CD4-positive, alpha-beta memory T cell (primary cell): ENCODE results near the gene GCN1. TPM values are rescaled to one million over a fixed set of nuclear protein-coding genes. Genes with fewer than 3 reads are reported as not detected.
"Not testable (repeated sequence)": the region's sequence is repeated elsewhere in the genome, so short reads cannot be mapped to it uniquely, and the experiment has no call there.

Experiments used
- CTCF ChIA-PET: fragments of 350-600 bp; sonication (Branson Sonifier 250); formaldehyde crosslinking; loops from one replicate; lab custom pipeline; 2021; ENCODE audit warnings: inconsistent platforms; ENCODE audit not compliant: partially characterized antibody; lab: Charles Lee
- POLR2A ChIA-PET: fragments of 350-600 bp; sonication (Branson Sonifier 250); formaldehyde crosslinking; loops from one replicate; lab custom pipeline; 2021; ENCODE audit not compliant: partially characterized antibody; lab: Charles Lee
- DNase-seq, 5 donors: peaks; one replicate each; pipeline versions ENCODE4 v3.0.0 to v3.0.0-alpha.2; 2020 to 2022; ENCODE audit warnings: mixed read lengths in 1 of 5
- H3K27ac ChIP-seq: one replicate; pipeline ENCODE4 v1.7.0; 2013; ENCODE audit warnings: low read depth, low read length
- H3K27me3 ChIP-seq: 2 replicates; pipeline ENCODE4 v1.7.0; 2013; ENCODE audit warnings: mild to moderate bottlenecking, low read length, moderate library complexity; ENCODE audit not compliant: insufficient read depth
- H3K36me3 ChIP-seq: 2 replicates; pipeline ENCODE4 v1.7.0; 2013; ENCODE audit warnings: mild to moderate bottlenecking, low read length, moderate library complexity; ENCODE audit not compliant: insufficient read depth
- H3K4me1 ChIP-seq: 2 replicates; pipeline ENCODE4 v1.7.0; 2013; ENCODE audit warnings: mild to moderate bottlenecking, low read length, moderate library complexity; ENCODE audit not compliant: insufficient read depth
- H3K4me3 ChIP-seq, 2 donors: one replicate each; pipeline ENCODE4 v1.7.0; 2013; ENCODE audit warnings: low read length in 2 of 2, mild to moderate bottlenecking in 1 of 2
- H3K9me3 ChIP-seq, 2 donors: one replicate each; pipeline ENCODE4 v1.7.0; 2013; ENCODE audit warnings: low read length in 2 of 2, control low read depth in 1 of 2; ENCODE audit not compliant: control insufficient read depth in 1 of 2
- H3K27ac Mint-ChIP-seq, 7 donors: one replicate each; pipeline ENCODE4 v1.8.0; 2020 to 2021; ENCODE audit warnings: mixed read lengths in 7 of 7, mild to moderate bottlenecking in 6 of 7, inconsistent platforms in 3 of 7, moderate library complexity in 3 of 7
- H3K27me3 Mint-ChIP-seq, 2 donors: one replicate each; pipeline ENCODE4 v1.8.0; 2020 to 2021; ENCODE audit warnings: mixed read lengths in 2 of 2
- H3K36me3 Mint-ChIP-seq, 2 donors: one replicate each; pipeline ENCODE4 v1.8.0; 2020 to 2021; ENCODE audit warnings: mixed read lengths in 2 of 2, inconsistent platforms in 1 of 2, mild to moderate bottlenecking in 1 of 2
- H3K4me1 Mint-ChIP-seq, 4 donors: one replicate each; pipeline ENCODE4 v1.8.0; 2020 to 2021; ENCODE audit warnings: mixed read lengths in 4 of 4, mild to moderate bottlenecking in 1 of 4
- H3K4me3 Mint-ChIP-seq, 8 donors: one replicate each; pipeline ENCODE4 v1.8.0; 2020 to 2021; ENCODE audit warnings: mixed read lengths in 8 of 8, mild to moderate bottlenecking in 7 of 8, moderate library complexity in 6 of 8, inconsistent platforms in 3 of 8
- H3K9me3 Mint-ChIP-seq, 8 donors: one replicate each; pipeline ENCODE4 v1.8.0; 2020 to 2021; ENCODE audit warnings: mixed read lengths in 8 of 8, mild to moderate bottlenecking in 5 of 8, inconsistent platforms in 3 of 8, moderate library complexity in 1 of 8
- intact Hi-C: fragments of 100-400 bp; cut with micrococcal nuclease; formaldehyde crosslinking; loops from one replicate; pipeline ENCODE4 v1.15.1; 2023
- polyA plus RNA-seq, 2 donors: library from polyadenylated mRNA; unstranded; fragments of 300-500 nt; fragmentation: Illumina TruSeq; gene quantifications; one replicate each; pipeline ENCODE4 v1.2.3, GENCODE V29; 2021
- total RNA-seq, 2 experiments: library from RNA; stranded (reverse); gene quantifications; one replicate each; pipeline ENCODE4 v1.2.3, GENCODE V29; 2021

The GCN1 gene
- total and polyA plus RNA-seq, 4 experiments from 2014 or later: 13.9 to 132 (median 78.1) TPM

DNA sequence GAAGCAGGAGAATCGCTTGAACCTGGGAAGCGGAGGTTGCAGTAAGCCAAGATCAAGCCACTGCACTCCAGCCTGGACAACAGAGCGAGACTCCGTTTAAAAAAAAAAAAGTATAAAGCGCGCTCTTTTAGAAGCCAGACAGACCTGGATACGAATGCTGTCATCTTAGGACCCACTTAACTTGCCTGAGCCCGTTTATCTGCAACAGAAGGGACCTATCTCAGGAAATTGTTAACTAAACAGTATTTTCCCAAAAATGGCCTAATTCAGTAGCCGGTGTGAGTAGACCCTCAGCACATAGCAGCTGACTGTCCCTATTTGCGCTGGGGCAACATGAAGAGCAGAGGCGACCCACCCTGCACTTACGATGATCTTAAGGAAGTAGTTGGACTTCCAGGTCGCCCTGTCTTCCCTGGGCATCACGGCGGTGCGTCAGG is 5.9 kb upstream of the GCN1 start:
- Mint-ChIP-seq H3K27ac (peak overlapping the region; percentile 93 to 99 (median 98)), H3K4me3 (peak overlapping the region; percentile 93 to 99 (median 98)), H3K27me3 (no peaks in the 10 kb centered on the region), H3K36me3 (peaks cover 18 to 50% of the 10 kb centered on the region in 2 donors), H3K9me3 (no peaks in the 10 kb centered on the region), H3K4me1 (peaks cover 23 to 60% (median 36%) of the 10 kb centered on the region in 4 donors)
- POLR2A ChIA-PET: interaction anchor here (1.0 to 8.9 kb wide), 30 partner anchors 9 to 834 kb away, joined by 4 to 241 read pairs (median 8); partner anchors contain the start of genes BICDL1, DYNLL1, PXN and RAB35
- peak overlapping the region; percentile 84 for H3K27ac ChIP-seq
- CTCF ChIA-PET: interaction anchor here (0.7 to 6.2 kb wide), 23 partner anchors 10 to 381 kb away, joined by 3 to 87 read pairs (median 7); partner anchors contain the start of genes BICDL1, POP5, PXN and RNU4-1
- intact Hi-C loops: loop anchor here (2.0 to 5.0 kb wide), 4 partner anchors 28 to 1687 kb away; partner anchors contain the start of genes MLEC, PSMD9 and RAB35
- peak in 1 of 5 donors; percentile 19 for DNase-seq
- H3K9me3 ChIP-seq: no peaks in the 10 kb centered on the region
- H3K4me3 ChIP-seq: peak overlapping the region; percentile 80 to 91
- peaks cover 42% of the 10 kb centered on the region for H3K4me1 ChIP-seq
- H3K36me3 ChIP-seq: peaks cover 32% of the 10 kb centered on the region
- no peaks in the 10 kb centered on the region for H3K27me3 ChIP-seq

DNA sequence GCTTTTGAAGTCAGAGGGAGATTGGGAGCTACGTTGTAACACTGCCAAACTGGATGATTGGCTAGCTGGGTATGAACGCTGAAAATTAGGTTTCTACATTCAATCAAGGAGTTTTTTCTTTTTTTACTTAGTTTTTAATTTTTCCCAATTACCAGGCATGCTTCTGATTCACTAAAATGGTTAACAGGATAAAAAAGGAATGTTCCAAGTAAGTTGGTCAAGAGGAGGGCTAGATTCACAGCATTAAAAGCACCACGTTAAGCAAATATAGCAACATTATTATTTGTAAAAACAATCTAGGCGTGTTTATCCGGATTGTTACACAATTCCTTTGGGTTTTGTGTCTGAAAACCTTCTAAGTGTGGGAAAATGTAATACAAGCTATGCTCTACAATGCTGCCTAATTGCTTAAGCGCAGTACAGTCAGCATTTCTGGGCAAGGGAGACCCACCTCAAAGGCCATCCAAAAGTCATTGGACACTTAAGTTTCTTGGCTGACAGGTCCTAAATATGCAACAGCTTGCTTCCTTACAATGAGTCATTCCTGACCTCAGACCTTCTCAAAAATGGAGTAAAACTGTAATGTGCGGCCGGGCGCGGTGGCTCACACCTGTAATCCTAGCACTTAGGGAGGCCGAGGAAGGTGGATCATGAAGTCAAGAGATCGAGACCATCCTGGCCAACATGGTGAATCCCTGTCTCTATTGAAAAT is 5.2 kb upstream of the GCN1 start:
- H3K4me3 Mint-ChIP-seq: peak overlapping the region; percentile 93 to 99 (median 98)
- POLR2A ChIA-PET: interaction anchor here (1.4 to 8.9 kb wide), 17 partner anchors 11 to 296 kb away, joined by 4 to 241 read pairs (median 10); partner anchors contain the start of genes DYNLL1, PXN, RAB35 and RNU4-1
- H3K4me1 Mint-ChIP-seq: peaks cover 27 to 67% (median 41%) of the 10 kb centered on the region in 4 donors
- CTCF ChIA-PET: interaction anchor here (1.3 to 6.2 kb wide), 2 partner anchors 28 to 66 kb away, joined by 4 to 87 read pairs; partner anchors contain the start of gene PXN
- H3K4me3 ChIP-seq: peak overlapping the region; percentile 80 to 91
- peaks cover 32% of the 10 kb centered on the region for H3K36me3 ChIP-seq
- no peaks in the 10 kb centered on the region for H3K9me3 Mint-ChIP-seq
- H3K27ac Mint-ChIP-seq: peak overlapping the region; percentile 93 to 99 (median 98)
- DNase-seq: peak in 1 of 5 donors; percentile 59
- no peaks in the 10 kb centered on the region for H3K27me3 ChIP-seq
- intact Hi-C loops: loop anchor here (2.0 to 5.0 kb wide), 4 partner anchors 29 to 1688 kb away; partner anchors contain the start of genes MLEC, PSMD9 and RAB35
- no peaks in the 10 kb centered on the region for H3K9me3 ChIP-seq
- H3K36me3 Mint-ChIP-seq: peaks cover 18 to 56% of the 10 kb centered on the region in 2 donors
- peak overlapping the region; percentile 84 for H3K27ac ChIP-seq
- H3K4me1 ChIP-seq: peaks cover 47% of the 10 kb centered on the region
- H3K27me3 Mint-ChIP-seq: no peaks in the 10 kb centered on the region

DNA sequence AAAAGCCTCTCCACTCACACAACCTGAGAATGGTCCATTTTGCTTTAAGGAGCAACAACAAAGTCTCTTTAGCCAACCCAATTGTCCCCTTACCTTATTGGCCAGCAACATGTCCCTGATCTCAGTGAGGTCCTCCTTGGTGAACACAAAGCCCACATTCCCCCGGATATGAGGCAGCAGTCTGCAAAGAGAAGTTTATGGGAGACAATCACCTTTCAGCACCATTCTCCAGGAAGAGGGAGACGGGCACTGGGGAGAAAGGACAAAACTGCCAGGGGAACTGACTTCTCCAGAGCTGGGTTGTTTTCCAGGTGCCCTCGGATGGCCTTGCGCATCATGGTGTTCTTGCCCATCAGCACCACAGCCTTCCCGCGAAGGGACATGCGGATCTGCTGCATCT is 4.5 kb upstream of the GCN1 start:
- H3K27ac ChIP-seq: peak overlapping the region; percentile 84
- H3K4me3 Mint-ChIP-seq: peak overlapping the region; percentile 70 to 99 (median 98)
- H3K4me1 Mint-ChIP-seq: peaks cover 28 to 69% (median 43%) of the 10 kb centered on the region in 4 donors
- H3K4me3 ChIP-seq: no peak overlapping the region
- H3K9me3 Mint-ChIP-seq: no peaks in the 10 kb centered on the region
- peaks cover 18 to 56% of the 10 kb centered on the region in 2 donors for H3K36me3 Mint-ChIP-seq
- H3K27me3 ChIP-seq: no peaks in the 10 kb centered on the region
- H3K36me3 ChIP-seq: peaks cover 32% of the 10 kb centered on the region
- peak overlapping the region; percentile 82 to 98 (median 93) for H3K27ac Mint-ChIP-seq
- peaks cover 49% of the 10 kb centered on the region for H3K4me1 ChIP-seq
- no peak for DNase-seq
- intact Hi-C loops: no loop called here
- ChIA-PET POLR2A (interaction anchor here (3.8 to 8.9 kb wide), 4 partner anchors 30 to 92 kb away, joined by 52 to 241 read pairs (median 108); partner anchors contain the start of genes PXN, RAB35, RNU4-1 and RNU4-2), CTCF (interaction anchor here (1.3 to 6.2 kb wide), 2 partner anchors 29 to 67 kb away, joined by 4 to 87 read pairs; partner anchors contain the start of gene PXN)
- H3K27me3 Mint-ChIP-seq: no peaks in the 10 kb centered on the region
- no peaks in the 10 kb centered on the region for H3K9me3 ChIP-seq

DNA sequence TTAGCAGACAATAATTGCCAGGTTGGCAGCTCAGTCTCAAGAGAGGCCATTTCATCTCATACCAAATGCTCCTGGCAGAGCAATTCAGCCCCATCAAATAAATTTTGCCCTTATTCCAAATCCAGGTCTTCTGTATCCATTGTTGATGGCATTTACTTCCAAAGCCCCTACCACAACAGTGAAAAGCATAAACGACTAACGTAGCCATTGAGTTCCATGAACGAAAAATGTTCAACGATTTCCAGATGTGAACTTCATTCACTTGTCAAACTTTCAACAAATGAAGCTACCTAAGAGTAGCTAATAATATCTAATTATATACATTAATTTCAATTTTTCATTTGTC is 3.0 kb upstream of the GCN1 start:
- ChIA-PET POLR2A (interaction anchor here (0.8 to 8.9 kb wide), 4 partner anchors 80 to 299 kb away, joined by 3 to 241 read pairs (median 4); partner anchors contain the start of genes RNU4-1 and RNU4-2), CTCF (interaction anchor here (6.2 kb wide), 1 partner anchor 68 kb away, joined by 87 read pairs; the partner anchor contains the start of gene PXN)
- DNase-seq: no peak
- peak overlapping the region; percentile 3 for H3K27ac ChIP-seq
- H3K4me1 ChIP-seq: peaks cover 58% of the 10 kb centered on the region
- H3K27me3 Mint-ChIP-seq: no peaks in the 10 kb centered on the region
- no peaks in the 10 kb centered on the region for H3K27me3 ChIP-seq
- H3K27ac Mint-ChIP-seq: peak overlapping the region in 4 of 7 donors; percentile 29 to 98 (median 46)
- intact Hi-C loops: no loop called here
- H3K36me3 Mint-ChIP-seq: peaks cover 18 to 61% of the 10 kb centered on the region in 2 donors
- H3K9me3 ChIP-seq: no peaks in the 10 kb centered on the region
- peak overlapping the region in 2 of 8 donors; percentile 22 to 39 for H3K4me3 Mint-ChIP-seq
- no peak overlapping the region for H3K4me3 ChIP-seq
- H3K36me3 ChIP-seq: peaks cover 32% of the 10 kb centered on the region
- peaks cover 32 to 78% (median 48%) of the 10 kb centered on the region in 4 donors for H3K4me1 Mint-ChIP-seq
- no peaks in the 10 kb centered on the region for H3K9me3 Mint-ChIP-seq

DNA sequence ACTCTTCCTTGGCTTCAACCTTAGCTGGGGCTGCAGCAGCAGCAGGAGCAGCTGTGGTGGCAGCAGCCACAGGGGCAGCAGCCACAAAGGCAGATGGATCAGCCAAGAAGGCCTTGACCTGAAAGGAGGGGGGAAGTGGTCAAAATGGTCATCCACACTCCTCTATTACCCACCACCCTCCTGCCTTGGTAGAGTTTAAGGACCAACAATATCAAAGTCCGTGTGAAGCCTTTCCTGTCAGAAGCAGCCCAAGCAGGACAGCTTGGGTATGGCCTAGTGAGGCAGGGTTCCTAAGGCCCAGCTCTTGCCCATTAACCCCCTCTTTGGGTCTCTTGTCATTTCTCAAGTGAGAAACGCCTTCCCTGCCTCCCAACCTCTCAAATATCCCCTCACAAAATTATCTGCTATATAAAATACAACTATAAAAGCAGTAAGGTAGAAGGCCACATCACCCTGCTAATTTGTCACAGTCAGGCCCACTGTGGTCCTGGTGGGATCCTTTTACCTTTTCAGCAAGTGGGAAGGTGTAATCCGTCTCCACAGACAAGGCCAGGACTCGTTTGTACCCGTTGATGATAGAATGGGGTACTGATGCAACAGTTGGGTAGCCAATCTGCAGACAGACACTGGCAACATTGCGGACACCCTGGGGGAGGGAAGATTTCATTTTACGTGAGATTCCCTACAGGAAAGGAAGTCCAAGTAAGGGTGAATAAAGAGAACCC is 2.5 kb upstream of the GCN1 start:
- H3K4me3 ChIP-seq, H3K27me3 Mint-ChIP-seq, intact Hi-C loops, H3K27me3 ChIP-seq, H3K9me3 ChIP-seq, DNase-seq, H3K9me3 Mint-ChIP-seq: not testable (repeated sequence)
- peaks cover 18 to 61% of the 10 kb centered on the region in 2 donors for H3K36me3 Mint-ChIP-seq
- H3K4me1 Mint-ChIP-seq: peaks cover 28 to 77% (median 48%) of the 10 kb centered on the region in 4 donors
- Histone ChIP-seq H3K4me1 (peaks cover 55% of the 10 kb centered on the region), H3K27ac (peak overlapping the region; percentile 3), H3K36me3 (peaks cover 32% of the 10 kb centered on the region)
- ChIA-PET CTCF (interaction anchor here (1.1 to 6.2 kb wide), 4 partner anchors 31 to 105 kb away, joined by 3 to 87 read pairs (median 4); partner anchors contain the start of genes PXN and SIRT4), POLR2A (interaction anchor here (0.8 to 8.9 kb wide), 5 partner anchors 31 to 300 kb away, joined by 3 to 241 read pairs (median 4); partner anchors contain the start of genes RNU4-1 and RNU4-2)
- peak overlapping the region in 4 of 8 donors; percentile 22 to 39 (median 28) for H3K4me3 Mint-ChIP-seq
- peak overlapping the region in 6 of 7 donors; percentile 24 to 98 (median 54) for H3K27ac Mint-ChIP-seq

DNA sequence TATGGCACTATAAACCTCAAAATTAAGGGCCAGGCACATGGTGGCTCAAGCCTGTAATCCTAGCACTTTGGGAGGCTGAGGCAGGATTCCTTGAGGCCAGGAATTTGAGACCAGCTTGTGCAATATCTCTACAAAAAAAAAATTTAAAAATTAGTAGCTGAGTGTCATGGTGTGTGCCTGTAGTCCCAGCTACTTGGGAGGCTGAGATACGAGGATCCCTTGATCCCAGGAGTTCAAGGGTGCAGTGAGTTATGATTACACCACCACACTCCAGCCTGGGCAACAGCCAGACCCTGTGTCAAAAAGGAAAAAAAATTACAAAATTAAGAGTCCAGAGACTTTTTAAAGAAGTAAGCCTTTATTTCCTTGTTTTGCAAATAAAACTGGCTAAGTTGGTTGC is 1.8 kb upstream of the GCN1 start:
- Mint-ChIP-seq H3K27ac (peak overlapping the region in 3 of 7 donors; percentile 74 to 98 (median 82)), H3K36me3 (peaks cover 18 to 65% of the 10 kb centered on the region in 2 donors), H3K9me3 (no peaks in the 10 kb centered on the region), H3K27me3 (no peaks in the 10 kb centered on the region), H3K4me1 (peaks cover 31 to 80% (median 51%) of the 10 kb centered on the region in 4 donors), H3K4me3 (peak overlapping the region in 3 of 8 donors; percentile 31 to 92 (median 48))
- no peak overlapping the region for H3K4me3 ChIP-seq
- intact Hi-C loops: no loop called here
- ChIA-PET POLR2A (interaction anchor here (0.9 to 8.9 kb wide), 5 partner anchors 23 to 95 kb away, joined by 3 to 241 read pairs (median 3); partner anchors contain the start of genes RNU4-1 and RNU4-2), CTCF (interaction anchor here (0.6 to 1.8 kb wide), 4 partner anchors 9 to 106 kb away, joined by 3 to 5 read pairs (median 4); partner anchors contain the start of genes PXN and SIRT4)
- H3K27ac ChIP-seq: no peak overlapping the region
- no peaks in the 10 kb centered on the region for H3K27me3 ChIP-seq
- no peak for DNase-seq
- H3K36me3 ChIP-seq: peaks cover 32% of the 10 kb centered on the region
- H3K9me3 ChIP-seq: no peaks in the 10 kb centered on the region
- peaks cover 60% of the 10 kb centered on the region for H3K4me1 ChIP-seq
